GM11168 (cell line): ENCODE measurements around the gene C1orf174.

Source experiments
- in situ Hi-C: fragments of 300-500 bp; cut with MboI; formaldehyde crosslinking; loops from one replicate; pipeline ENCODE4 v1.12.0; 2022; ENCODE audit warnings: low sequenced_read_pairs; ENCODE audit not compliant: unreplicated experiment

The C1orf174 gene

GRCh38 chr1:3911981-3912808 is 12.1 kb upstream of the C1orf174 start:
- in situ Hi-C loops, result loop anchor here (25.0 kb wide), 1 partner anchor 900 kb away; no protein-coding TSS in a partner anchor

GRCh38 chr1:3910857-3911845 is 11.1 kb upstream of the C1orf174 start:
- in situ Hi-C loops, result loop anchor here (25.0 kb wide), 1 partner anchor 901 kb away; no protein-coding TSS in a partner anchor

- in situ Hi-C loops, result loop anchor here (25.0 kb wide), 1 partner anchor 902 kb away; no protein-coding TSS in a partner anchor
Observed at GRCh38 chr1:3910049-3910731, 10.1 kb upstream of the C1orf174 start.

- in situ Hi-C loops, result loop anchor here (25.0 kb wide), 1 partner anchor 903 kb away; no protein-coding TSS in a partner anchor
Observed at GRCh38 chr1:3909615-3910014, 9.5 kb upstream of the C1orf174 start.

GRCh38 chr1:3908886-3909517 is 8.9 kb upstream of the C1orf174 start:
- in situ Hi-C loops, result loop anchor here (25.0 kb wide), 1 partner anchor 903 kb away; no protein-coding TSS in a partner anchor

GRCh38 chr1:3907621-3908165 is 7.6 kb upstream of the C1orf174 start:
- in situ Hi-C loops, result loop anchor here (25.0 kb wide), 1 partner anchor 905 kb away; no protein-coding TSS in a partner anchor

GRCh38 chr1:3907031-3907534 is 7.0 kb upstream of the C1orf174 start:
- in situ Hi-C loops, result loop anchor here (25.0 kb wide), 1 partner anchor 905 kb away; no protein-coding TSS in a partner anchor

- in situ Hi-C loops, result loop anchor here (25.0 kb wide), 1 partner anchor 906 kb away; no protein-coding TSS in a partner anchor
Observed at GRCh38 chr1:3906672-3907020, 6.6 kb upstream of the C1orf174 start.

- in situ Hi-C loops, result loop anchor here (25.0 kb wide), 1 partner anchor 906 kb away; no protein-coding TSS in a partner anchor
Observed at GRCh38 chr1:3905953-3906671, 6.0 kb upstream of the C1orf174 start.

- in situ Hi-C loops, result loop anchor here (25.0 kb wide), 1 partner anchor 907 kb away; no protein-coding TSS in a partner anchor
Observed at GRCh38 chr1:3905266-3905952, 5.3 kb upstream of the C1orf174 start.

- in situ Hi-C loops, result loop anchor here (25.0 kb wide), 1 partner anchor 907 kb away; no protein-coding TSS in a partner anchor
Observed at GRCh38 chr1:3904843-3905185, 4.7 kb upstream of the C1orf174 start.

- in situ Hi-C loops, result loop anchor here (25.0 kb wide), 1 partner anchor 908 kb away; no protein-coding TSS in a partner anchor
Observed at GRCh38 chr1:3904006-3904842, 4.2 kb upstream of the C1orf174 start.

GRCh38 chr1:3903141-3904005 is 3.3 kb upstream of the C1orf174 start:
- in situ Hi-C loops, result loop anchor here (25.0 kb wide), 1 partner anchor 909 kb away; no protein-coding TSS in a partner anchor

- in situ Hi-C loops, result loop anchor here (25.0 kb wide), 1 partner anchor 910 kb away; no protein-coding TSS in a partner anchor
Observed at GRCh38 chr1:3902571-3903091, 2.6 kb upstream of the C1orf174 start.

- in situ Hi-C loops, result loop anchor here (25.0 kb wide), 1 partner anchor 910 kb away; no protein-coding TSS in a partner anchor
Observed at GRCh38 chr1:3902111-3902511, 2.0 kb upstream of the C1orf174 start.
